Measurements from ENCODE around the gene FLOT1.

DNA sequence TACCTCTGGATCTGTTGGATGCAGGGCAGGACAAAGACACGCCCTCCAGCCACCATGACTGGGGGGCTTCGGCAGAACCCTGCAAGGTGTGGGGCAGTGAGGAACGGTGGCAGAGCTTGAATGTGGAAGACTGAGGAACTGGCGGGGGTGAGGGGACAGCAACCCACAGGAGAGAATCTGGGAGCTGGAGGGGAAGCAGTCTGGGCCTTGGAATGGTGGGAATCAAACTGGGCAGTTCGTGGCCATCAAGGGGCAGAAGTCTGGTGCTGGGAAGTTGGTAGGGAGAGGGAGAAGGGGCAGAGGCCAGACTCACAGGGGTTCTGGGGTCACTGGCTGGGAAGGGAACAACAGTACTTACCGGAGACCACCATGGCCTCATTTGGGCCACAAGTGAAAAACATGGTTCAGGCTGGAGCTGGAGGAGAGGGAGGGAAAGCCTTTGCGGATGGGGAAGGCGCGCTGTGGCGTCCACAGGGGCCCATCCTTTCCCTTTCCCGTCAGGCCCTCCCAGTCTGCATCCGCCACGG lies 635 bp downstream of the FLOT1 start:
- TF ChIP-seq, protein P1, sequence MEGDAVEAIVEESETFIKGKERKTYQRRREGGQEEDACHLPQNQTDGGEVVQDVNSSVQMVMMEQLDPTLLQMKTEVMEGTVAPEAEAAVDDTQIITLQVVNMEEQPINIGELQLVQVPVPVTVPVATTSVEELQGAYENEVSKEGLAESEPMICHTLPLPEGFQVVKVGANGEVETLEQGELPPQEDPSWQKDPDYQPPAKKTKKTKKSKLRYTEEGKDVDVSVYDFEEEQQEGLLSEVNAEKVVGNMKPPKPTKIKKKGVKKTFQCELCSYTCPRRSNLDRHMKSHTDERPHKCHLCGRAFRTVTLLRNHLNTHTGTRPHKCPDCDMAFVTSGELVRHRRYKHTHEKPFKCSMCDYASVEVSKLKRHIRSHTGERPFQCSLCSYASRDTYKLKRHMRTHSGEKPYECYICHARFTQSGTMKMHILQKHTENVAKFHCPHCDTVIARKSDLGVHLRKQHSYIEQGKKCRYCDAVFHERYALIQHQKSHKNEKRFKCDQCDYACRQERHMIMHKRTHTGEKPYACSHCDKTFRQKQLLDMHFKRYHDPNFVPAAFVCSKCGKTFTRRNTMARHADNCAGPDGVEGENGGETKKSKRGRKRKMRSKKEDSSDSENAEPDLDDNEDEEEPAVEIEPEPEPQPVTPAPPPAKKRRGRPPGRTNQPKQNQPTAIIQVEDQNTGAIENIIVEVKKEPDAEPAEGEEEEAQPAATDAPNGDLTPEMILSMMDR (IDR thresholded peaks at IDR 0.05; ENCODE audit: insufficient read depth, low read depth, low read length): no peak
- TF ChIP-seq EZH2 (IDR thresholded peaks at IDR 0.05; ENCODE audit: insufficient read depth, low read length): no peak
